MCF 10A (cell line): ENCODE data around the gene REXO1. TPM values are rescaled to one million over a fixed set of nuclear protein-coding genes. Genes with fewer than 3 reads are reported as not detected.

ENCODE experiments used
- BruUV-seq: library from RNA; stranded (reverse); fragments of 400-500 nt; replicated peaks from 2 replicates; lab custom pipeline; 2021; lab: Mats Ljungman, UMichigan
- CTCF ChIA-PET: fragments of 300-600 bp; sonication (Branson Sonifier 250); formaldehyde crosslinking; extraction: SDS; loops from one replicate; lab custom pipeline; 2021; ENCODE audit warnings: antibody characterized with exemption, inconsistent platforms; lab: Yijun Ruan, JAX
- POLR2A ChIA-PET: fragments of 300-600, 350-650 bp; sonication (Branson Sonifier 250); formaldehyde crosslinking; extraction: SDS; loops from one replicate; lab custom pipeline; 2020; ENCODE audit warnings: antibody characterized with exemption, inconsistent platforms; lab: Yijun Ruan, JAX
- DNase-seq: peaks from one replicate; pipeline ENCODE4 v3.0.0-alpha.2; 2018; ENCODE audit not compliant: unreplicated experiment
- H3K27ac Mint-ChIP-seq: one replicate; pipeline ENCODE4 v1.8.0; 2022; ENCODE audit warnings: mild to moderate bottlenecking, low read depth, mixed read lengths; ENCODE audit not compliant: unreplicated experiment
- H3K27me3 Mint-ChIP-seq: one replicate; pipeline ENCODE4 v1.8.0; 2022; ENCODE audit warnings: mixed read lengths; ENCODE audit not compliant: insufficient read depth, unreplicated experiment
- H3K36me3 Mint-ChIP-seq: one replicate; pipeline ENCODE4 v1.8.0; 2022; ENCODE audit warnings: mild to moderate bottlenecking, moderate library complexity, mixed read lengths; ENCODE audit not compliant: insufficient read depth, unreplicated experiment
- H3K4me1 Mint-ChIP-seq: one replicate; pipeline ENCODE4 v1.8.0; 2022; ENCODE audit warnings: mixed read lengths; ENCODE audit not compliant: insufficient read depth, unreplicated experiment
- H3K4me3 Mint-ChIP-seq: one replicate; pipeline ENCODE4 v1.8.0; 2022; ENCODE audit warnings: mild to moderate bottlenecking, moderate library complexity, mixed read lengths; ENCODE audit not compliant: unreplicated experiment
- H3K9me3 Mint-ChIP-seq: one replicate; pipeline ENCODE4 v1.8.0; 2022; ENCODE audit warnings: mixed read lengths; ENCODE audit not compliant: unreplicated experiment
- intact Hi-C: fragments of 100-400 bp; cut with micrococcal nuclease; formaldehyde crosslinking; loops from 2 replicates; pipeline ENCODE4 v1.14.1; 2022
- total RNA-seq: library from RNA; stranded (reverse); gene quantifications from 2 replicates; pipeline ENCODE4 v1.2.3, GENCODE V29; 2022
- TF ChIP-seq, protein P1 (sequence below): fragments of 200-600 bp; IDR thresholded peaks from one replicate; pipeline ENCODE4 v1.8.0; 2022; ENCODE audit warnings: antibody characterized with exemption, mild to moderate bottlenecking; ENCODE audit not compliant: unreplicated experiment

The REXO1 gene
- total RNA-seq, 1 experiment from 2014 or later = 36.4 TPM

DNA sequence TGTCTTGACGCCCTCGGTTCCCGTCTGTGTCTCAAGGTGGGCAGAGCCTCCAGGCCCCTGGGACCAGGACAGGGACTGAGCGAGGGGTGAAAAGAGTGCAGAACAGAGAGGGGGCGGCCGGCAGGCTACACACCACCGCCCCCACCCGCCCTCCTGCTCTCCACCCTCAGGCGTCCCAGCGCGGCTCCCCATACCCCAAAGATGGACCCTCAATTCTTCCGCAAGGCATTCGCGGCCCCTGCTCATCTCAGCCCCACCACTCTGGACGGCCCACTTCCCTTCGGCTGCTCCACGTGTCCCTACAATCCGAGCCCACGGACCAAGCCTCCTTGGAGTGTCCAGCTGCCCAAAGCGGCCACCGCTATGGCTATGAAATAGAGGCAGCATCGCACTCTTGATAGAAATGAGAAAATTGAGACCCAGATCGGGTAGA is 13.3 kb upstream of the REXO1 start:
- CTCF ChIA-PET = no interaction called here
- POLR2A ChIA-PET = no interaction called here
- Mint-ChIP-seq H3K4me1 (peaks cover 5% of the 10 kb centered on the region), H3K36me3 (peaks cover 4% of the 10 kb centered on the region), H3K9me3 (no peaks in the 10 kb centered on the region), H3K27ac (peak overlapping the region; percentile 57), H3K27me3 (no peaks in the 10 kb centered on the region), H3K4me3 (peak overlapping the region; percentile 80)
- peak; percentile 34 for DNase-seq
- TF ChIP-seq, protein P1, sequence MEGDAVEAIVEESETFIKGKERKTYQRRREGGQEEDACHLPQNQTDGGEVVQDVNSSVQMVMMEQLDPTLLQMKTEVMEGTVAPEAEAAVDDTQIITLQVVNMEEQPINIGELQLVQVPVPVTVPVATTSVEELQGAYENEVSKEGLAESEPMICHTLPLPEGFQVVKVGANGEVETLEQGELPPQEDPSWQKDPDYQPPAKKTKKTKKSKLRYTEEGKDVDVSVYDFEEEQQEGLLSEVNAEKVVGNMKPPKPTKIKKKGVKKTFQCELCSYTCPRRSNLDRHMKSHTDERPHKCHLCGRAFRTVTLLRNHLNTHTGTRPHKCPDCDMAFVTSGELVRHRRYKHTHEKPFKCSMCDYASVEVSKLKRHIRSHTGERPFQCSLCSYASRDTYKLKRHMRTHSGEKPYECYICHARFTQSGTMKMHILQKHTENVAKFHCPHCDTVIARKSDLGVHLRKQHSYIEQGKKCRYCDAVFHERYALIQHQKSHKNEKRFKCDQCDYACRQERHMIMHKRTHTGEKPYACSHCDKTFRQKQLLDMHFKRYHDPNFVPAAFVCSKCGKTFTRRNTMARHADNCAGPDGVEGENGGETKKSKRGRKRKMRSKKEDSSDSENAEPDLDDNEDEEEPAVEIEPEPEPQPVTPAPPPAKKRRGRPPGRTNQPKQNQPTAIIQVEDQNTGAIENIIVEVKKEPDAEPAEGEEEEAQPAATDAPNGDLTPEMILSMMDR = no peak
- intact Hi-C loops = no loop called here
- no TSS peak for BruUV-seq

DNA sequence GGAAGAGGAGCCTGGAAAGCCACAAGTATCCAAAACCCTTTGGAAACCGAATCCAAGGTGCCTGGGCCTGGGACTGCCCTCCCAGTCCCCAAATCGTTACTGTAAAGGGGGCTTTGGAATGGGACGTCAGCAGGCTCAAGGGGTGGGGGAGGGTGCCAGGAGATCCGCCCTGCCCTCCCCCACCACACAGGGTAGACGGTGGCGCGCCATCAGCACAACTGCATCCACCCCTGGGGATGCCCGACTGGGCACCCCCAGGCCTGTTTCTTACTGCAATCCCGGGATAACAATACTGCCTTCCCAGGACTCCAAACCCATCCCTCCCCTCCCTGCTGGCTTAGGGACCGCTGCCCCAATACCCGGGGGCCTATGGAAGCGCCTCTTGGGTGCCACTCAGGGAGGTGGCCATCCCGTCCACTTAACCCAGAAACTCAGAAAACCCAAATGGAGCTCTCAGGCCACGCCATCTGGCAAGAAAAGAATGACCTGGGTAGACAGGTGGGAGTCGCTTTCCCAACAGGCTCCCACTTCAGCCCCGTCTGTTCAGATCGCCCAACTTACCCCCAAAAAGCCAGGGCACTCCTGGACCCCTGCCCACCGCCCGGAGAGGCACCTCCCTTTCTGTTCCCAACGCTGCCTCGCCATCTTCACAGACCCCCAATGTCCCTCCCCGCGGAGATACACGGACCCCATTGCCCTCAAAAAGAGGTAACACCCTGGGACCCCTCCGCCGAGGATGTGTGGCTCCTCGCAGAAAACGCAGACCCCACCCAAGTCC is 12.7 kb upstream of the REXO1 start:
- intact Hi-C loops = no loop called here
- ChIA-PET POLR2A (interaction anchor here (0.7 to 1.6 kb wide), 2 partner anchors 15 to 171 kb away, joined by 3 to 5 read pairs; no protein-coding TSS in a partner anchor), CTCF (interaction anchor here (0.6 kb wide), 2 partner anchors 132 to 158 kb away, joined by 3 to 4 read pairs; no protein-coding TSS in a partner anchor)
- H3K4me1 Mint-ChIP-seq = peaks cover 5% of the 10 kb centered on the region
- peak; percentile 20 for DNase-seq
- H3K4me3 Mint-ChIP-seq = peak overlapping the region; percentile 80
- no TSS peak for BruUV-seq
- H3K27me3 Mint-ChIP-seq = no peaks in the 10 kb centered on the region
- no peaks in the 10 kb centered on the region for H3K9me3 Mint-ChIP-seq
- H3K36me3 Mint-ChIP-seq = peaks cover 4% of the 10 kb centered on the region
- H3K27ac Mint-ChIP-seq = peak overlapping the region; percentile 57
- TF ChIP-seq, protein P1 = no peak

DNA sequence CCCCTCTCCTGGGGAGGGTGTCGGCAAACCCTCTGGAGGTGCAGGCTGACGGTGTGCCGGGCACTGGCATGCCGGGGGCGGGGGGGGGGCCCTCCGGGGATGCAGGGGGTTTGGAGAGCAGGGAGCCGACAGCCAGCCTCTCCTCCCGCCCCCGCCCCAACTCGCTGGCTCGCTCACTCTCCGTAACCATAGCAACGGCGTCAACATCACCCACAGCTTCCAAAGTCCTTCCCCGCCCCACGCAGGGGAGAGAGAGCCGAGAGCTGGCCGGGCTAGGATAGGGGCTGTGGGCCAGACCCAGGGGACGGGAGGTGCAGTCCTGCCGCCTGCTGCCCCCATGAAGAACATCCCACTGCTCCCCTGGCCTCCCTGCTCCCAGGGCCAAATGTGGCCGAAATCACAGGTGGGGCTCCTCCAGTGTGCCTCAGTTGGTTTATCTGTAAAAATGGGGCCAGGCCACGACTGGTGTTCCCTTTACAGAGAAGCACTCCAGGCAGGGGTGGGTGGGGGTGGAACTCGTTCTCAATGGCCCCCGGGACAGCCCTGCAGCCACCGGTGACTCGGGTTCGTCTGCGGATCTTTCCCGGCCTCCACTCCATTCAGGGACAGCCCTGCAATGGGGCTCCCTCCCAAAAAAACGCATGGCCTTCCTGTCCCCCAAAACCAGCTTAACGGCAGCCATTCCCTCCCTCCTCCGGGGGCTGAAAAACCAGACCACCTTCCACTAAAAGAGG is 11.9 kb upstream of the REXO1 start:
- peak overlapping the region; percentile 80 for H3K4me3 Mint-ChIP-seq
- CTCF ChIA-PET = interaction anchor here (0.6 kb wide), 2 partner anchors 132 to 159 kb away, joined by 3 to 4 read pairs; no protein-coding TSS in a partner anchor

More for the DNA sequence above, 11.9 kb upstream of the REXO1 start:
- TF ChIP-seq, protein P1 = no peak
- Mint-ChIP-seq H3K4me1 (peaks cover 5% of the 10 kb centered on the region), H3K36me3 (peaks cover 4% of the 10 kb centered on the region), H3K27ac (peak overlapping the region; percentile 57), H3K9me3 (no peaks in the 10 kb centered on the region), H3K27me3 (no peaks in the 10 kb centered on the region)
- peak; percentile 64 for DNase-seq
- POLR2A ChIA-PET = interaction anchor here (0.7 to 1.6 kb wide), 2 partner anchors 15 to 171 kb away, joined by 3 to 5 read pairs; no protein-coding TSS in a partner anchor
- intact Hi-C loops = no loop called here
- BruUV-seq = no TSS peak
